Stimulated activated CD8-positive, alpha-beta memory T cell treated with anti-CD3 and anti-CD28 coated beads, Interleukin-7, amount 100 ng/mL, for 48 hours (primary cell): ENCODE results near the gene FUOM.

Experiments used
- DNase-seq, 2 donors: peaks; one replicate each; pipeline ENCODE4 v3.0.0-alpha.2; 2020; ENCODE audit warnings: low read depth in 1 of 2; ENCODE audit errors: extremely low read depth in 1 of 2

FUOM gene, protein sequence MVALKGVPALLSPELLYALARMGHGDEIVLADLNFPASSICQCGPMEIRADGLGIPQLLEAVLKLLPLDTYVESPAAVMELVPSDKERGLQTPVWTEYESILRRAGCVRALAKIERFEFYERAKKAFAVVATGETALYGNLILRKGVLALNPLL

DNA sequence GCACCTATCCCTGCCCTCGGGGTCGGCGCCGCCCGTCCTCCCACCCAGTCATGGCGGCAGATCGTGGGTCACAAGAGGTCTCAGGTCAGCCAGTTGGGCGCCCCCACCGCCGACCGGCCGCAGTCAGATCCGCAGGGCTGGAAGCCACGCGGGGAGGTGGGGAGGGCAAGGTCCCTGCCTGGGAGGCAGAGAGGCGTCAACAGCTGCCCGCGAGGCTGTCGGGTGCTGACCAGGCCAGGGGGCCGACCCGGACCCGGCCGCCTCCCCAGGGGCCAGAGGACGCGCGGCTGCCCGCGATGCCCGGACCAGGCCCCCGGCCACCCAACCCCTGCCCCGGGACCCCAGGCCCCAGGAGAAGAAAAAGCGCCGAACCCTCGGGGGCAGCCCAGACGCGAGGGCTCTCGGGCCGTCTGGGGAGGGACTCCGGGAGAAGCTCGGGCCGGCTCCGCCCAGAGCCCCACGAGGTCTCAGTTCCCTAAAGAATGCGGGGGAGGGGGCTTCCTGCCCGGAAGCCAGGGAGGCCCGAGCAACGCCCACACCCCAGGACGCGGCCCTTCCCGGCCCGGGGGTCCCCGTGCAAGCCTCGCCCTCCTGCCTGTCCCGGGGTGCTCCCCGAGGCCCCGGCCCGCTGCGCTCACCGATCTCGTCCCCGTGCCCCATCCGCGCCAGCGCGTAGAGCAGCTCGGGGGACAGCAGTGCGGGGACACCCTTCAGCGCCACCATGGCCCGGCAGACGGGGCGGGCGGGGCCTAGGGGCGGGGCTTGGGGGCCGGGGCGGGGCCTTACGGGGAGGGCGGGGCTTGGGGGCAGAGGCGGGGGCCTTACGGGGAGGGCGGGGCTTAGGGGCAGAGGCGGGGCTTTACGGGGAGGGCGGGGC lies at the start of gene FUOM:
FUOM (minus strand) TSS at position 735 of the 877 bp plus-strand sequence; CDS start at position 723, 12 bp downstream.
- DNase-seq = peak; percentile 65 to 66

DNA sequence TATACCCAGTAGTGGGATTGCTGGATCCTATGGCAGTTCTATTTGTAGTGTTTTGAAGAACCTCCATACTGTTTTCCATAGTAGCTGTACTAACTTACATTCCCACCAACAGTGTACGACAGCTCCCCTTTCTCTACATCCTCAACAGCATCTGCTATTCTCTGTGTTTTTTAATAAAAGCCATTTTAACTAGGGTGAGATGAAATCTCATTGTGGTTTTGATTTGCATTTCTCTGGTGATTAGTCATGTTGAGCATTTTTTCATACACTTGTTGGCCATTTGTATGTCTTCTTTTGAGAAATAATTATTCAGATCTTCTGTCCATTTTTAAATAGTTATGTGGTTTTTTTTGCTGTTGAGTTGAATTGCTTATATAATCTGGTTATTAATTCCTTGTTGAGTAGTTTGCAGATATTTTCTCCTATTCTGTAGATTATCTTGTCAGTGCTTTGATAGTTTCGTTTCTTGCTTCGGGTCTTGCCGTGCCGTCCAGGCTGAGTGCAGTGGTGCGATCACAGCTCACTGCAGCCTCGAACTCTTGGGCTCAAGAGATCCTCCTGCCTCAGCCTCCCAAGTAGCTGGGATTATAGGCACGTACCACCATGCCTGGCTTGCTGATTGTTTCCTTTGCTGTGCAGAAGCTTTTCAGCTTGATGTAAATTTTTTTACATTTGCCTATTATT lies 48.2 kb upstream of the FUOM start:
- no peak for DNase-seq

GRCh38 chr10:133405272-133405671 lies 47.5 kb upstream of the FUOM start:
- DNase-seq = no peak

GRCh38 chr10:133403784-133404183 lies 46.0 kb upstream of the FUOM start:
- no peak for DNase-seq

- DNase-seq = no peak
These were observed 45.5 kb upstream of the FUOM start for GRCh38 chr10:133403359-133403758.

DNA sequence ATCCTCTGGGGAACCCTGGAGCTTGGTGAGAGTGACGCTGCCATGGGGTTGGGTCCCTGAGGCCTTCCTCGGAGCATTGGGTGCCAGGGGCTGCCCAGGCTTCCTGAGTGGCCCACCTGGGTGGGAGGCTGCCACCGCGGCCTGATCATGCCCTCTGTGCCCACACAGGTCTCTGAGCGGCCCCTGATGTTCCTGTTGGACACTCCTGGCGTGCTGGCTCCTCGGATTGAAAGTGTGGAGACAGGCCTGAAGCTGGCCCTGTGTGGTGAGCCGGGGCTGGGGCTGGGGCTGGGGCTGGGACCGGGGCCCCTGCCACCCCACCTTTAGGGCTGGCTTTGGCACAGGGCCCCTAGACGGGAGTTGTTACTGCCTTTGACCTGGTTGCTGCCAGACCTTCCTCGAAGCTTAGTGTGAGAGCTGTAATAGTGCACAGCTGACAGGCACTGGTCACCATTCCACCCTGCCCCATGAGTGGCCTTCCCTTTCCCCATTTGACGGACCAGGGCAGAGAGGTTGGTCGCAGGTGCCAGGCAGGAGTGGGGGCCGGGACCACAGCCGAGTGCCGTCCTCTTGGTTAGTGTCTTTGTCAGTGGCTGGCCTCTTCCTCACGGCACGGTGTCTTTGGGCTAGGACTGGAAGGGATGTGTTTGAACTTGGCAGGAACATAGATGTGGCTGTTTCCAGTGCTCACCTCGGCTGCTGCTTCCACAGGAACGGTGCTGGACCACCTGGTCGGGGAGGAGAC lies 44.3 kb upstream of the FUOM start:
- DNase-seq = no peak

DNA sequence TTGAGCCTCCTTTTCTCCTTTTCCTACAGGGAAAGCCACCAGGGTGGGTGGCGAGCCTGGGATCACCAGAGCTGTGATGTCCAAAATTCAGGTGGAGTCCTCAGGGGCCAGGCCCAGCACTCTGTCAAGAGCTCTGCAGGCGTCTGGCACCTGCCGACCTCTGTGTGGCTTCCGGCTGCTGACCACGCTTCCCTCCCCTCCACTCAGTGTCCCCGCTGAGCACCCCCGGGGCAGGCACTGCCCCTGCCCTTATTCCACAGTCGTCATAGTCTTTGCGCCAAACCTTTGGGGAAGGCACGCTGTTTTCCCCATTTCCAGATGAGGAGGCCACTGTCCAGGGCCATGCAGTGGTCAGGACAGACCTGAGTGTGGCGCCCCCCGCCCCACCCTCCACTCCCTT lies 43.7 kb upstream of the FUOM start:
- no peak for DNase-seq

- DNase-seq = no peak
These were observed 43.0 kb upstream of the FUOM start for GRCh38 chr10:133400624-133401424.

GRCh38 chr10:133399123-133399601 lies 41.3 kb upstream of the FUOM start:
- no peak for DNase-seq

DNA sequence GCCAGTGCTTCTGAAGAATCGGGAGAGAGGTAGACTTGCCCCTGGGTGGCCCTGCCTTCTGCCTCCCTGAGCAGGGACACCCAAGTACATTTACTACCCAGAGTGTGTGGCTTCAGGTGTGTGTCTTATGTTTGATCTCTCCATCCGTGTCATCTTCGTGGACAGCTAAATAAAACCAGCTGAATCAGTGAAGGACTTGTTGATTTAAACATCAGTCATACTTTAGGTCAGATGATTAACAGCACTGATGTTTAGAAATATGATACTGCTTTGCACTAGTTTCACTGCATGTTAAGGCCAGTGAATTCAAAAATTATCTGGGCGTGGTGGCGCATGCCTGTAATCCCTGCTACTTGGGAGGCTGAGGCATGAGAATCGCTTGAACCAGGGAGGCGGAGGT lies 40.1 kb upstream of the FUOM start:
- DNase-seq = no peak

DNA sequence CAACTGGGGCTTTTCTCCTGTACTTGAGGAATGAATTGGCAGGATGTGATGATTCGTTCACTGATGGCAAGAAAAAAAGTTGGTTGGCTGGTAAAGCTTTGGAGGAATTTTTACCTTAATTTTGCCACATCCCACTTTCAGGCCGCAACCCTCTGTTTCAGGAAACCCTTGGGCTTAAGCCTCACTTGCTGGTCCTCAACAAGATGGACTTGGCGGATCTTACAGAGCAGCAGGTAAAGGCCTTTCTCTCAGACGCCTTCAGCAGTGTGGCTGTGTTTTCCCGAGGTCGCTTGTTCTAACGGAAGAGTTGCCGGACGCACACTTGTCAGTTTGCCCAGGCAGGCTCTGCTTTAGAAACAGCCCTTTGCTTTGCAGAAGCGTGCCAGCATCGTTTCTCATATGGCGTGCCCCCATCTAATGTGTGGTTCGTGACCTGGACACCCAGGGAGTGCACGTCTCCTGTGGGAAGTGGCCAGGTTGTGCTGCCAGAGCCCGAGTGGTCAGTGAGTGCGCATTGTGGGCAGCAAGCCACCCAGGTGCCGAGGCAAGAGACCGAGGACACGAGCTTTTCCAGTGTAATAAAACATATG lies 38.3 kb upstream of the FUOM start:
- DNase-seq = no peak

DNA sequence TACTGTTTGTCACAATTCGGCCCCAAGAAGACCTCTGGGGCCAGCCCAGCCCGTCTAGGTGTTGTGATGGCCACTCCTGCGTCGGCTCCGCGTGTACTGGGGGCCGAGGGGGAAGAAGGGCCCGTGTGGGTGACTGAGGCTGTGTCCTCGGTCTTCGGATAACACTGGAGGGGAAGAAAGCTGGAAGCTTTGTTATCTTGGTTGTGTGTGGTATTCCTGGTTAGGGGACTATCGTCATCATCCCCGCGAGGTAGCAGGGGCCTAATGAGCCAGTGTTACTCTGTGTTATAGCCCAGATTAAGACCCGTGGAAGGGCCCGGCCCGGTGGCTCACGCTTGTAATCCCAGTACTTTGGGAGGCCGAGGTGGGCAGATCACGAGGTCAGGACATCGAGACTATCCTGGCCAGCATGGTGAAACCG lies 37.0 kb upstream of the FUOM start:
- no peak for DNase-seq

DNA sequence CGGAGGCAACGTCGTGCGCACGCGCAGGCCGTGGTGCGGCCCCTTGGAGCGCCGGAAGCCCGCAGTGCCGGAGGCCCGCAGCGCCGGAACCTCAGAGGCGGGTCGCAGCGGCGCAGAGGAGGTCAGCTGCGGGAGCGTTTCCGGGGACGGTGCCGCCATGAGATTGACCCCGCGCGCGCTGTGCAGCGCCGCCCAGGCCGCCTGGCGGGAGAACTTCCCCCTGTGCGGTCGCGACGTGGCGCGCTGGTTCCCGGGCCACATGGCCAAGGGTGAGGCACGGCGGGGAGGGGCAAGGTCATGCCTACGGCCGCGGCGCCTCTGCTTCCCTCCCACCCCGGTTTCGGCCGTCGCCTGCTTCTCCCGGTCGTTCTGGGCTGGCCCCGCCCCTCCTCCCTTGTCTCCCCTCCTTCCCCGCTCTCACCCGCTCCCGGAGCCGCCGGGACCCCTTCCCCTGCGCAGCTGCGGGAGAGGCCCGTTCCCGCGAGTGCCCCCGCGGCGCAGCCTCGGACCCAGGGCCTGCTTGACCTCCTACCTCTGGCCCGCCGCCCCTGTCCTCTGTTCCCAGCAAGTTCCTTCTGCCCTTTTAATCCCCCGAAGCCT lies 36.3 kb upstream of the FUOM start, which contains the start of gene MTG1:
MTG1 (plus strand) TSS at position 94 of the 600 bp plus-strand sequence; CDS start at position 158, 64 bp downstream.
- peak; percentile 85 to 95 for DNase-seq

DNA sequence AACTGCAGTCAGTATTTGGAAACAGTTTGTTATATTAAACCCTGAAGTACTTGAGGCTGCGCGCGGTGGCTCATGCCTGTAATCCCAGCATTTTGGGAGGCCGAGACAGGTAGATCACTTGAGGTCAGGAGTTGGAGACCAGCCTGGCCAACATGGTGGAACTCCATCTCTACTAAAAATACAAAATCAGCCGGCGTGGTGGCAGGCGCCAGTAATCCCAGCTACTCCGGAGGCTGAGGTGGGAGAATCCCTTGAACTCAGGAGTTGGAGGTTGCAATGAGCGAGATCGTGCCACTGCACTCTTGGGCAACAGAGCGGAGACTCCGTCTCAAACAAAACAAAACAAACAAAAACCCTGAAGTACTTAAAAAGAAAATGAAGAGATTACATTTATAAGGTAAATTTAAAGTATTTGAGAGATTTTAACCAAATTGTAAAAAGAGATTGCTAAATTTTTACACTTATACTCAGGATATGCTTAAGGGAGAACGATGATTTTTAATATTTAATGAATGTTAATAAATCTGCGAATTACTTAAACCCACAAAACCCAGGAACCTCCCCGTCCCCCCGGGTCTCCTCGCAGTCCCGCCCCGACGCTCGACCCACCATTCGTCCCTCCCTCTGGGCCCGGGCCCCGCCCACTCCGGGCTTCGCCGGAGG lies 35.7 kb upstream of the FUOM start:
- DNase-seq = no peak

DNA sequence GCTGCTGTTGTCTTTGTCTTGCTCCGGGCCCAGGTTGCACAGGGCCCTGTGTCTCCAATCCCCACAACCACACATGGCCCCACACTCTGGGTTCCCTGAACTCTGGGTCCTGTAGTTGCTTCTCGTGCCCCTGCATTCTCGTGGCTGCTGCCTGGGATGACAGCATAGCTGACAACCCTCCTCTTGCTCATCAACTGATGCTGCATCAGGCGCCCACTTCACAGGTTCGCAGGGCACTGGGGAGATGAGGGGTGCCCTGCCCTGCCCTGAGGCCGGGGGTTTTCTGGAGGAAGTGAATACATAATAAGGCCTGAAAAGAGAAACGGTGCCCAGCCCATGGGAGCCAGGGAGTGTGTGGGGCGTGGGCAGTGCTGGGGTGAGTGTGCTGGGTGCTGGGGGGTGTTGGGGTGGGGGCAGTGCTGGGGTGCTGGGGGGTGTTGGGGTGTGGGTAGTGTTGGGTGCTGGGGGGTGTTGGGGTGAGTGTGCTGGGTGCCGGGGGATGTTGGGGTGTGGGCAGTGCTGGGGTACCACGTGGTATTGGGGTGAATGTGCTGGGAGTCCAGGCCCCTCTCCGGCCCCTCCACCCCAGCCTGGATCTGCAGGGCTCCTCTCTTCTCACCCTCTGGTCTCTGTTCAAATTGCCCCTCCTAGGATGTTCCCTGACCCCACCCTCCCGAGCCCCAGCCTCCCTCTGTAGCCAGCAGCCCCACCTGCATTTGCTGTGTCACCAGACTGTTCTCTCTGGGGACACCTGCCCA lies 34.1 kb upstream of the FUOM start:
- DNase-seq = peak in 1 of 2 donors; percentile 64

DNA sequence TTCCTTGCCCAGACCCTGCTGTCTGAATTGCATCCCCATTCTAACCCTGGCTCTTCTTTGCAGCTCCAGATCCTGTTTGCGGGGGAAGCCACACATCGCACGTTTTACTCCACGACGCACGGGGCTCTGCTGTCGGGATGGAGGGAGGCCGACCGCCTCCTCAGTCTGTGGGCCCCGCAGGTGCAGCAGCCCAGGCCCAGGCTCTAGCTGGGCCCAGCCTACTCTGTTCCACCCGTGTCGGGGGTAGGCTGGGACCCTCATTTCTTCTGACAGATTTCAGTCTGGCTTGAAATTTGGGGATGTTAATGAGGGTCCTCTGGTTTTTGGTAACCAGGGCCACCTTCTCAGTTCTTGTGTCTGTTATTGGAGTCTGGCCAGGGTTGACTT lies 33.4 kb upstream of the FUOM start:
- no peak for DNase-seq

- DNase-seq = no peak
These were observed 32.9 kb upstream of the FUOM start for GRCh38 chr10:133390597-133391248.
